ENCODE results near the gene NGRN. TPM values are rescaled to one million over a fixed set of nuclear protein-coding genes. Genes with fewer than 3 reads are reported as not detected.
"Not testable (repeated sequence)": the region's sequence is repeated elsewhere in the genome, so short reads cannot be mapped to it uniquely, and the experiment has no call there.

Gene NGRN
- total RNA-seq, 2 donors from 2014 or later: 22.8 to 36.5 TPM

- no peaks in the 10 kb centered on the region for H3K9me3 Mint-ChIP-seq
- H3K27me3 Mint-ChIP-seq: no peaks in the 10 kb centered on the region
- H3K27ac Mint-ChIP-seq: peak within 1 kb of the TSS in 1 of 2 donors; percentile 57
- H3K4me1 Mint-ChIP-seq (ENCODE audit: low read depth in 2 of 2): peaks cover 9 to 16% of the 10 kb centered on the region in 2 donors
- DNase-seq (ENCODE audit: low spot score) (peak; percentile 94), ATAC-seq (peak; percentile 88 to 95)
- peak within 1 kb of the TSS; percentile 74 for H3K4me3 Mint-ChIP-seq
- H3K36me3 Mint-ChIP-seq: no peaks in the 10 kb centered on the region
Observed at GRCh38 chr15:90249203-90249863, 16.1 kb upstream of the NGRN start, which contains the start of gene TTLL13. Gene TTLL13, plus strand, starts transcription at chr15:90249556. Its CDS starts 1,075 bp downstream, at chr15:90250631.

DNA sequence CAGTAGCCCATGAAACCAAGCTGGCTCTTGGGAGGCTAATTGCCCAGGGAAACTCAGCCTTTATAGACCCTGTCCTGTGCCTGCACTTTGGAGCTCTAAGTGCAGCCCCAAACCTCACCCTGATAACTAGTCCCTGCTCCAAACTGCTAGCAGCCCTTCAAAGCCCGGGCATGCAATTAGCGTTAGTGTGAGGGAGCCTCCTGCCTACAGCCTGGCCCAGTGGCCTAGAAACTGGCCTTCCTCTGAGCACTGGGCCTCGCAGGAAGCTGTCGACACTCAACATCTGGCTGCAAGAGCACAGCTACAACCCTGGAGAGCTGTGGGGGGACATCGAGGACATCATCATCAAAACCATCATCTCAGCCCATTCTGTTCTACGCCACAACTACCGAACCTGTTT is 7.7 kb upstream of the NGRN start:
- Mint-ChIP-seq H3K36me3 (no peaks in the 10 kb centered on the region), H3K4me1 (ENCODE audit: low read depth in 2 of 2) (peaks cover 0 to 7% of the 10 kb centered on the region in 2 donors), H3K27me3 (no peaks in the 10 kb centered on the region), H3K9me3 (no peaks in the 10 kb centered on the region), H3K4me3 (no peak overlapping the region), H3K27ac (peak overlapping the region in 1 of 2 donors; percentile 27)
- ATAC-seq (no peak), DNase-seq (ENCODE audit: low spot score) (no peak)

DNA sequence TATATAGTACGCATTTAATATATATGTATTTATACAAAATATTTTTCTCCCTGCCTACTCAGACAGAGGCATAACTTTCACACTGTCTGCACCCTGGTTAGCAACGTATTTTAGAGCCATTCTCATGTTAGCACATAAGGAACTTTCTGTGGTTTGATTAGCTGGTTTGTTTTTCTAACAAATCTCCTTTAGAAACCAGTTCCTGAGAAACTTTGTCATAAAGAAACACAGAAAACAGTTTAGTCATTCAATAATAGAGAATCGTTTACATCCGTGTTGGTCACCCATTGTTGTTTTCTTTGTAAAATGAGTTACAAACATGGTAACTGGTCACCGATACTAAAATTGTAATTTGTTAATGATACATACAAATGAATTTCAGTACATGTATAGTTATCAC is 5.9 kb upstream of the NGRN start:
- peak overlapping the region; percentile 40 for H3K4me3 Mint-ChIP-seq
- DNase-seq (ENCODE audit: low spot score) (no peak), ATAC-seq (peak in 1 of 2 donors; percentile 81)
- no peaks in the 10 kb centered on the region for H3K27me3 Mint-ChIP-seq
- peaks cover 4 to 12% of the 10 kb centered on the region in 2 donors for H3K4me1 Mint-ChIP-seq (ENCODE audit: low read depth in 2 of 2)
- no peaks in the 10 kb centered on the region for H3K9me3 Mint-ChIP-seq
- no peaks in the 10 kb centered on the region for H3K36me3 Mint-ChIP-seq
- H3K27ac Mint-ChIP-seq: no peak overlapping the region

DNA sequence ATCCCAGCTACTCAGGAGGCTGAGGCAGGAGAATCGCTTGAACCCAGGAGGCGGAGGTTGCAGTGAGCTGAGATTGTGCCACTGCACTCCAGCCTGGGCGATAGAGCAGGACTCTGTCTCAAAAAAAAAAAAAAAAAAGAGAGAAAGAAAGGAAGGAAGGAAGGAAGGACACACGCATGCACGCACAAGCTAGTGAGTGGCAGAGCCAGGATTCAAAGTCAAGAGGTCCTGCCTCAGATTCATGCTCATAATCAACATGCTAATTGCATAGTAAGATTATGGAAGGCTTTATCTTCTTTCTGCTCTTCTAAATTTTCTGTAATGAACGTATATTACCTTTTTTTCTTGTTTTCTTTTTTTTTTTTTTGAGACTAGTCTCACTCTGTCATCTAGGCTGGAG is 4.7 kb upstream of the NGRN start:
- H3K27ac Mint-ChIP-seq; DNase-seq (ENCODE audit: low spot score); ATAC-seq; H3K36me3 Mint-ChIP-seq; H3K4me3 Mint-ChIP-seq; H3K27me3 Mint-ChIP-seq; H3K9me3 Mint-ChIP-seq: not testable (repeated sequence)
- H3K4me1 Mint-ChIP-seq (ENCODE audit: low read depth in 2 of 2): peaks cover 10 to 18% of the 10 kb centered on the region in 2 donors

DNA sequence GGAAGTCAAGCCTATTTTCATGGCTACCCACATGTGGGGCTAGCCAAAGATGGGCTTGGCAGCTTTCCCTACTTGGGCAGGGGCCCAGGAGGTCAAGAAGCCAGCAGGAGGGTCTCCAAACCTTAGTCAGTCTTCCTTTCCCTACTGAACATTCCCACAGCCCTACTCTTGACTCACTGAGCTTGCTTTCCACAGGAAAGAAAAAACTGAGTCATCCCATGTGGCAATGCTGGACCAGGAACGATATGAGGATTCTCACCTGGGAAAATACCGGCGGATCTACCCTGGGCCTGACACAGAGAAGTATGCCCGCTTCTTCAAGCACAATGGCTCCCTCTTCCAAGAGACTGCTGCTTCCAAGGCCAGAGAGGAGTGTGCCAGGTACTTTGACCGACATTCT is 3.7 kb upstream of the NGRN start:
- no peaks in the 10 kb centered on the region for H3K9me3 Mint-ChIP-seq
- DNase-seq (ENCODE audit: low spot score) (no peak), ATAC-seq (no peak)
- H3K27me3 Mint-ChIP-seq: no peaks in the 10 kb centered on the region
- H3K36me3 Mint-ChIP-seq: no peaks in the 10 kb centered on the region
- H3K27ac Mint-ChIP-seq: no peak overlapping the region
- no peak overlapping the region for H3K4me3 Mint-ChIP-seq
- H3K4me1 Mint-ChIP-seq (ENCODE audit: low read depth in 2 of 2): peaks cover 14 to 28% of the 10 kb centered on the region in 2 donors

DNA sequence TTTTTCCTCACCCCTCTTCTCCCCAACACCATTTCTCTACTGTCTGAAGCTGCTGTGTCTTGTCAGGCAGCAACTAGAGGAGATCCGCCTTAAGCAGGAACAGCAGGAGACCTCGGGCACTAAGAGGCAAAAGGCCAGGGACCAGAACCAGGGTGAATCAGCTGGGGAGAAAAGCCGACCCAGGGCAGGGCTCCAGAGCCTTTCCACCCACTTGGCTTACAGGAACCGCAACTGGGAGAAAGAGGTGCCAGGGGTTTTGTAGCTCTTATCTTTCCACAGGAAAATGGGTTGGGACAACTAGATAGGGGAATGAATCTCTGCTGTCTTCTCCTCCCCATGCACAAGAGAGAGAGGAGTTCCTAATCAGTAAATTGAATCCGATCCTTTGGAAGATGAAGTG is 3.0 kb upstream of the NGRN start:
- H3K4me3 Mint-ChIP-seq: no peak overlapping the region
- ATAC-seq (no peak), DNase-seq (ENCODE audit: low spot score) (no peak)
- no peak overlapping the region for H3K27ac Mint-ChIP-seq
- no peaks in the 10 kb centered on the region for H3K27me3 Mint-ChIP-seq
- peaks cover 15 to 28% of the 10 kb centered on the region in 2 donors for H3K4me1 Mint-ChIP-seq (ENCODE audit: low read depth in 2 of 2)
- H3K9me3 Mint-ChIP-seq: no peaks in the 10 kb centered on the region
- H3K36me3 Mint-ChIP-seq: no peaks in the 10 kb centered on the region

DNA sequence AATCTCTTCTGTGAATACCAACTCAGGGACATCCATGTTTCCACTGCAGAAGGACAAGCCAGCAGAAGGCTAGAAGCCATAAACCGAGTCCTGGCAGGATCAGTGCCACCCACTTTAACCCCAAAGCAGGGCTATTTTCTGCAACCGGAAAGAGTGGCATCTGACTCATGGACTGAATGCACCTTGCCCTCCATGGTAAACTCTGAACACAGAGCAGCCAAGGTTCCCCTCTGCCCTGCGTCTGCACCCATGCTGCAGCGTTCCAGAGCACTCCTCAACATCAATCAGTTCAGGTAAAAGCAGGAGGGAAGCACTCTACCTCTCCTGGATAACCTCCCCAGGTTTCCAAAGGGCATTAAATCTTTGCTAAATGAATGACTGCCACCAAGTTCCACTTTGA is 801 bp upstream of the NGRN start:
- no peaks in the 10 kb centered on the region for H3K9me3 Mint-ChIP-seq
- peaks cover 28 to 38% of the 10 kb centered on the region in 2 donors for H3K4me1 Mint-ChIP-seq (ENCODE audit: low read depth in 2 of 2)
- DNase-seq (ENCODE audit: low spot score): no peak
- H3K36me3 Mint-ChIP-seq: peaks cover 13% of the 10 kb centered on the region
- peak overlapping the region; percentile 98 for H3K4me3 Mint-ChIP-seq
- no peaks in the 10 kb centered on the region for H3K27me3 Mint-ChIP-seq
- no peak for ATAC-seq
- H3K27ac Mint-ChIP-seq: peak overlapping the region; percentile 90 to 96

- H3K4me3 Mint-ChIP-seq: peak overlapping the region; percentile 98
- ATAC-seq: peak; percentile 34 to 37
- no peak for DNase-seq (ENCODE audit: low spot score)
- H3K36me3 Mint-ChIP-seq: peaks cover 23% of the 10 kb centered on the region
- no peaks in the 10 kb centered on the region for H3K27me3 Mint-ChIP-seq
- peaks cover 37 to 45% of the 10 kb centered on the region in 2 donors for H3K4me1 Mint-ChIP-seq (ENCODE audit: low read depth in 2 of 2)
- H3K27ac Mint-ChIP-seq: peak overlapping the region; percentile 90 to 96
- no peaks in the 10 kb centered on the region for H3K9me3 Mint-ChIP-seq
Observed at GRCh38 chr15:90266061-90266431, 574 bp downstream of the NGRN start.

- peak overlapping the region; percentile 98 for H3K4me3 Mint-ChIP-seq
- DNase-seq (ENCODE audit: low spot score): no peak
- H3K4me1 Mint-ChIP-seq (ENCODE audit: low read depth in 2 of 2): peaks cover 41 to 49% of the 10 kb centered on the region in 2 donors
- peaks cover 26% of the 10 kb centered on the region for H3K36me3 Mint-ChIP-seq
- peak overlapping the region; percentile 90 to 96 for H3K27ac Mint-ChIP-seq
- H3K27me3 Mint-ChIP-seq: no peaks in the 10 kb centered on the region
- H3K9me3 Mint-ChIP-seq: no peaks in the 10 kb centered on the region
- ATAC-seq: no peak
Observed at GRCh38 chr15:90266485-90266884, 1.0 kb downstream of the NGRN start.

DNA sequence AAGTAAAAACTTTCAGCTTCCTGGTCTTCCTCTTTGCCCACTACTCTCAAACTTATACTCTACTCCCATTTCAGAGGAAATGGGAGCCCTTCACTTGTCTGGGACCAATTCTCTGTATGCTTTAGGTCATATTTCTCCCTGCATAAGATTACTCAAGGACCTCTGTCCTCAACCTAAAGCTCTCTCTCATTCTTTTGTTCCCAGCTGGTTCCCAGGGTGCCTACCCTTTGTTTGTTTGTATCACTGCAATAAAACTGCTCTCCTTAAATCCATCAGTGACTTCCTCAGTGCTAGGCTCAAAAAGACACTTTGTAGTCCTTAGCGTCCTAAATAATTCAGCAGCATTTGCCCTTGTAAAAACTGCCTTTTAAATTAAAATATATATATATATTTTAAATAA is 2.9 kb downstream of the NGRN start:
- ATAC-seq (no peak), DNase-seq (ENCODE audit: low spot score) (no peak)
- H3K9me3 Mint-ChIP-seq: no peaks in the 10 kb centered on the region
- no peaks in the 10 kb centered on the region for H3K27me3 Mint-ChIP-seq
- peak overlapping the region; percentile 8 to 96 for H3K27ac Mint-ChIP-seq
- peaks cover 31% of the 10 kb centered on the region for H3K36me3 Mint-ChIP-seq
- H3K4me1 Mint-ChIP-seq (ENCODE audit: low read depth in 2 of 2): peaks cover 45 to 58% of the 10 kb centered on the region in 2 donors
- peak overlapping the region; percentile 98 for H3K4me3 Mint-ChIP-seq

GRCh38 chr15:90270502-90271150 is 5.2 kb downstream of the NGRN start:
- H3K27me3 Mint-ChIP-seq: no peaks in the 10 kb centered on the region
- H3K36me3 Mint-ChIP-seq: peaks cover 36% of the 10 kb centered on the region
- H3K4me3 Mint-ChIP-seq: peak overlapping the region; percentile 61
- H3K9me3 Mint-ChIP-seq: no peaks in the 10 kb centered on the region
- no peak for DNase-seq (ENCODE audit: low spot score)
- H3K4me1 Mint-ChIP-seq (ENCODE audit: low read depth in 2 of 2): peaks cover 43 to 47% of the 10 kb centered on the region in 2 donors
- ATAC-seq: no peak
- peak overlapping the region; percentile 7 to 76 for H3K27ac Mint-ChIP-seq

GRCh38 chr15:90271459-90272166 is 6.1 kb downstream of the NGRN start:
- Mint-ChIP-seq H3K4me3 (no peak overlapping the region), H3K27ac (peak overlapping the region; percentile 23 to 76), H3K36me3 (peaks cover 37% of the 10 kb centered on the region), H3K4me1 (ENCODE audit: low read depth in 2 of 2) (peaks cover 39 to 42% of the 10 kb centered on the region in 2 donors), H3K9me3 (no peaks in the 10 kb centered on the region), H3K27me3 (no peaks in the 10 kb centered on the region)
- no peak for DNase-seq (ENCODE audit: low spot score)
- no peak for ATAC-seq

GRCh38 chr15:90278467-90278866 is 13.0 kb downstream of the NGRN start:
- DNase-seq (ENCODE audit: low spot score); H3K27ac Mint-ChIP-seq; H3K36me3 Mint-ChIP-seq; H3K4me3 Mint-ChIP-seq; ATAC-seq; H3K9me3 Mint-ChIP-seq; H3K27me3 Mint-ChIP-seq: not testable (repeated sequence)
- H3K4me1 Mint-ChIP-seq (ENCODE audit: low read depth in 2 of 2): peaks cover 0 to 11% of the 10 kb centered on the region in 2 donors

GRCh38 chr15:90280743-90281142 is 15.3 kb downstream of the NGRN start:
- H3K4me1 Mint-ChIP-seq (ENCODE audit: low read depth in 2 of 2); ATAC-seq; H3K36me3 Mint-ChIP-seq; DNase-seq (ENCODE audit: low spot score); H3K27me3 Mint-ChIP-seq; H3K27ac Mint-ChIP-seq; H3K4me3 Mint-ChIP-seq; H3K9me3 Mint-ChIP-seq: not testable (repeated sequence)

All from natural killer cell treated with Interleukin-12 subunit alpha and Interleukin-12 subunit beta and Interleukin-15 and Interleukin-18, amount 100 ng/mL, for 72 hours (primary cell).